GM18526 (cell line): Measurements from ENCODE around the gene PRDM5.

Experiments used
- POLR2A ChIP-seq: IDR thresholded peaks from 3 replicates; pipeline ENCODE4 v1.6.1; 2011; ENCODE audit not compliant: insufficient read length; ENCODE audit errors: extremely low read depth

PRDM5 gene

GRCh38 chr4:120653804-120654573, 268.5 kb downstream of the PRDM5 start:
- TF ChIP-seq POLR2A: no peak
